Activated CD4-positive, alpha-beta T cell treated with anti-CD3 and anti-CD28 coated beads for 24 hours (primary cell): ENCODE results near the gene SYNDIG1.

Experiments used
- DNase-seq, 2 donors: peaks; one replicate each; pipeline ENCODE4 v3.0.0-alpha.2; 2020; ENCODE audit warnings: low read depth in 2 of 2

SYNDIG1 gene

DNA sequence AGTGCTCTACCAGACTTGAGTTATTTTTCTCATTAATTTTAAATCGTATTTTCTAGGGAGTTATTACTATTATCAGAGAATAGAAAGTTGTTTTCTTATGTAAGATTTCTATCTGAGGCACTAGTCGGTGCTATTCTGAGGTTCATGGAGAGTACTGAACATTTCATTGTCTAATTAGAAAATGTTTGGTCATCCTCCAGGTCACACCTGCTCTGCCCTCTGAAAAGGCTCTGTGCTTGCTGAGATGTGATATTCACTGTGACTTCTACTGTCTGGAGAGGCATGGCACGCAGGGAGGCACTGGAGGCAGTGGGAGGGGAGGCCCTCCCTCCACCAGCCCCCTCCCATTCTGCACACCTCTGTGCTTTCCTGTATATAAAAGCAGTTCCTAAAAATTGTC, 3.0 kb downstream of the SYNDIG1 start:
- DNase-seq = no peak

GRCh38 chr20:24473435-24474223, 4.2 kb downstream of the SYNDIG1 start:
- no peak for DNase-seq

DNA sequence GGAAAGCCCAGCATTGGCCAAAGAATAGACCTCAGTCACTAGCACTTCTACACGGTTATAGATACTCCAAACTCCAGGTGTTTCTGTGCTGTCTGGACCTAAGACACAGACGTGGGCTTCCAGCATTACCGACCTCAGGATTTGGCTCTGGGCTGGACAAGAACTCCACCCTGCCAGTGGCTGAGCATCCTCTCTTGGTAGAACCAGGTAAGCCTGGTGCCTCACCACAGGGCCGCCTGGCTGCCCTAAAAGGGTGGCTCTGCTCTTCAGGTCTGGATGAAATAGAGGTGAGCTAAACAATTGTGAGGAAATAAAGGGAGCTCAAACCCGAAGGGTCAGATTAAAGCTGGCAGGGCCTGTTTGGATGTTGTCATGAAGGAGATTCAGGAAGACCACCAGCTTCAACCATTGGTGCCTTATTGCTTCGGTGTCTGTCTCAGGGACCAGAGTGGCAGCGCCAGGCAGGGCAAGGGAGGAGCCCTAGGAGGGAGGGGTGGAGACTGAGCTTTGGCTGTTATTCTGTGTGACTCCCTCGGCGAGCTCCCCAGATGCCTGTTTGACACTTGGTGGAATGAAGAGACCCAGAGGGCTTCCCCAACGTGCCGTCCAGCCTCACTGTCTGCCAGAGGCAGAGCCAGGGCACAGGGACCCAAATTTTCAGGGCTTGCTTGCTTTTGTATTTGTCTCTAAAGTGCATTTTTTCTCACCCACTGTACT, 8.6 kb downstream of the SYNDIG1 start:
- no peak for DNase-seq

DNA sequence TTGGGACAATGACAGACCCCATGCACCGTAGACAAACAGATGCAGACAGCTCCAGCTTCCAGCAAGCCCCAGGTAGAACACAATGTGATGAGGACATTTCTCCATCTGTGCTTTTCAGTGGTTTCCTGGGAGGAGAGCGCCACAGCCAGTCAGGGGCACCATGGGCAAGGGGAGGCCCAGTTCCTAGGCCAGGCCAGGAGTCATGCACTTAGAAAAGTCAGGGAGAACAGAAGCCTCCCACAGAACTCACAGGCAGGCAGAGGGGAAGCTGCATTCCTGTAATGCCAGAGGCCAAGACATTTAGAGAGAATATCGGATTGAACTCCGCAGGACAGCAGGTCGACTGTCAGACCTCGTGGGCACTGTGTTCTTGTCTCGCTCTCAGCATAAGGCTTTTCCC, 9.2 kb downstream of the SYNDIG1 start:
- DNase-seq = no peak

- no peak for DNase-seq
These were observed 9.7 kb downstream of the SYNDIG1 start for GRCh38 chr20:24479106-24479505.

DNA sequence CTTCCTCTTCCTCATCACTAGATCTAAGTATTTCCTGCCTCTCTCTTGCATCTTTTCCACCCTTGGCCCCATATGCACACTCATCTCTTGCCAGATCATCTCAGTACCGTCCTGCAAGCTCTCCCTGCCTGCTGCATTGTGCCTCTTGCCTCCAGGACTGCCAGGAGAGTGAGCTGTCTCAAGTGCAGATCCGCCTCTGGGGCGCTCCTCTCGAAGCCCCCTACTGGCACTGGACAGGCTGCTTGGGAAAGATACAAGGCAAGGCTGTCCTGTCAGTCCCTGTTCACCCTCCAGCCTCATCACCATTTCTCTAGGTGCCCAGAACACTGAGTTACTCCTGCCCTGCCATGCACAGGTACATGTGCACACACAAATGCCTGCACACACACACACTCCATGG, 10.2 kb downstream of the SYNDIG1 start:
- DNase-seq = no peak

- DNase-seq = no peak
These were observed 11.1 kb downstream of the SYNDIG1 start for GRCh38 chr20:24480509-24480908.

DNA sequence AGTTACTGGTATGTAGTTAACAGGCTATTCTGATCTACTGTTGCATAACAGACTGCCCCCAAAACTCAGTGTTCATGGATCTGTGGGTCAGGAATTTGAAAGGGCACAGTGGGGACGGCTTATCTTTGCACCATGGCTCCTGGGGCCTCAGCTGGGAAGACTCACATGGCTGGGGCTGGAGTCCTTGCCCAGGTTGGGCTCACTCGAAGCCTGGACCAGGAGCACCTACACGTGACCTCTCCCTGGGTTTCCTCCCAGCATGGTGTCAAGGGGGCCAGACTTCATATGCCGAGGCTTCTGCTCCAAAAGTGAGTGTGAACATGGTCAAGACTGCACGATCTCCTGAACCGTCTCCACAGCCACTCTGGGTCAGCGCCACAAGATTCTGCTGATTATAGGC, 11.7 kb downstream of the SYNDIG1 start:
- no peak for DNase-seq

DNA sequence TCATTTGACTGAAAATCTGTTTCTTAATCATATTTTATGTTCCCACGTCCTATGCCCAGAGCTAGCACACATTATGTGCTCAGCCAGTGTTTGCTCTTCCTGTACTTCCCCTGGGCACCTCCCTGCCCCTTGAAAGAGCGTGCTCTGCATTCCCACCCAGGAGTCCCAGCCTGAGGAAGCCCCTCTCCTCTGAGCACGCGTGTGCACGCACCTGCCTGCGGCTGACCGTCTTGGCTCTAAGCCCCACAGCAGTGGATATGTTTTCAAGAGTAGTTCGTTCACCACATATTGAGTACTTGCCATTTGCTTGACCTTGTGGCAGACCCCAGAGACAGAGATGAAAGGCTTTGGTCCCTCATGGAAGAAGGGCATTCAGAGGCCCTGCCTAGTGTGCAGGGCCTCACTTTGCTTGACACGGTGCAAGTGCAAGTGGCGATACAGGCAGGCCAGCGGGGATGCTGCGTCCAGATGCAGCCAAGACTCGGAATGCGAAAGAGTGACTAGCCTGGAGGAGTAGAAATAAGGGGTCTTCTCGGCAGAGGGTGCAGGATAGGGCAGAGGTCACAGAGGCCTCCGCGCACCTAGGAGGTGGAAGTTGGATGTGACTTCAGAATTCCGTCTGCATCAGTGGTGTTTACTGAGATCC, 14.1 kb downstream of the SYNDIG1 start:
- DNase-seq = no peak

DNA sequence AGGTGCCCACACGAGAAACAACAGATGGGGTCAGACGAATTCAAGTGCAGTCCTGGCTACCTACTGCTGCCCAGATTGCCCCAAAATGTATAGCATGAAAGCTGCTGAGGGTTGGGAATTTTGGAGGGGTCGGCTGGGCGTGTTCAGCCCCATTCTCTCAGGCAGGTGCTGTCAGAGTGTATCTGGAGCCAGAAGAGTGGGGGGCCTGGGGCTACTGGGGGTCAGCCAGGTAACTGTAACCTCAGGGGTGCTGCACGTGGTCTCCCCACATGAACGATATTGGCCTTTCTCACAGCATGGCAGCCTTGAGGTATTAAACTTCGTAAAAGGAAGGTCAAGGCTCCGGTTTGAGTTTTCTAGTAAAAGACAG, 14.6 kb downstream of the SYNDIG1 start:
- no peak for DNase-seq

GRCh38 chr20:24485981-24486380, 16.6 kb downstream of the SYNDIG1 start:
- no peak for DNase-seq

DNA sequence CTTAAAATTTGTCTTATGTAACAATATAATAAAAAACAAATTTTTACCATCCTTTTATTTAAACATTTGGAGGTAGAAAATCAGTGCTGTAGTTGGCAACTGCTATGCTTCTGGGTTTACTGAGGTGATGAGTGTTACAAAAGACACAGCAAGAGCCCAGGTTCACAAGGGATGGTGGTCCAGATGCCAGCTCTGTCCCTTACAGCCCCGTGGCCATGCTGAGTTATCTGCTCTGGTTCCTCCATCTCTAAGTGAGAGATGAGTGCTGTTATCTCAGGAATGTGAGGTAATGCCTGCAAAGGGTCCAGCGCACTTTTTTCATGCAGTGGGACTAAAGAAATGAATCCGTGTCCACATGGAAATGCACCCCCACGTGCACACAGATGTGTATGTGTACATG, 17.8 kb downstream of the SYNDIG1 start:
- DNase-seq = no peak

- no peak for DNase-seq
These were observed 18.2 kb downstream of the SYNDIG1 start for GRCh38 chr20:24487648-24488047.

DNA sequence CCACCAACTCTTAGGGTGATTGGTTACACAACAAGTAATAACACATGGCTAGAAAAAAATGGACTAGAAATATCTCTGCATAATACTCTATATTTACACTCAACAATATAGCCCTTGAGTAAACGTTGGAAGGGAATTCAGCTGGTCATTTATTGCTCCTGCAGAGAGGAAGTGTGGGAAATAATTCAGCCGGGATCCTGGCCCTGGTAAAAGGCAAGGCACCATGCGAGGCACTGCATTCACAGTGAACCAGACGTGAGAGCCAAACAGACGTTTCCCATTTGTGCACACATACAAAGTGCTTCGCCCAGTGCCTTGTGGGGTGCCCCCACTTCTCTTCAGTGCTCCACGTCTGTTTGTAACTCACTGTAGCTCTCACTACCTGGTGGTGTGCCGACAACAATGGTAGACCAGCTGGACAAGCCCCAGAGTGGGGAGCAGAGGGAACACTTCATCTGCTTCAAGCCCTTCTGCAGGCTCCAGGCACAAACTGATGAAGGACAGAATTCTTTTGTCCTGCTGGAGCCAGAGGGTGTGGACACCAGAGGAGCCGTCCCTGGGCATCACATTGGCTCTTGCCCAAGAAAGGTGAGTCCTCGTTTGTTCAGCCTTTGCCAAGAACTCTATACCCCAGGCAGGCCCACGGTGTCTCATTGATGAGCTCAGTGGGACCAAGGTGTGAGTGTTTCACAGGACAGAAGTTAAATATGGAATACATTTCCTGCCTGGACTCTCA, 18.8 kb downstream of the SYNDIG1 start:
- no peak for DNase-seq

GRCh38 chr20:24488800-24489175, 19.4 kb downstream of the SYNDIG1 start:
- no peak for DNase-seq

DNA sequence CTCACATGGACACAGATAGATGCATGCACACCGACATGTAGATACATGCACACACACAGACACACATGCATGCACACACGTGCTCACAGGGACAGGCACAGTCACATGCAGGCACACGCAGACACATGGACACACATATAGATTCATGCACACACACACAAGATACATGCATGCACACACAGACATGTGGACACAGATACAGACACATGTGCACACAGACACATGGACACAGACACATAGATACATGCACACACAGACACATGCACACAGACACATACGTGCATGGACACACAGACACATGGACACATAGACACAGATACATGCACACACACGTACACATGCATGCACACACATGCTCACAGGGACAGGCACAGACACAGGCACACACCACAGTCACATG, 19.8 kb downstream of the SYNDIG1 start:
- no peak for DNase-seq

- DNase-seq = no peak
These were observed 20.3 kb downstream of the SYNDIG1 start for GRCh38 chr20:24489631-24490260.

DNA sequence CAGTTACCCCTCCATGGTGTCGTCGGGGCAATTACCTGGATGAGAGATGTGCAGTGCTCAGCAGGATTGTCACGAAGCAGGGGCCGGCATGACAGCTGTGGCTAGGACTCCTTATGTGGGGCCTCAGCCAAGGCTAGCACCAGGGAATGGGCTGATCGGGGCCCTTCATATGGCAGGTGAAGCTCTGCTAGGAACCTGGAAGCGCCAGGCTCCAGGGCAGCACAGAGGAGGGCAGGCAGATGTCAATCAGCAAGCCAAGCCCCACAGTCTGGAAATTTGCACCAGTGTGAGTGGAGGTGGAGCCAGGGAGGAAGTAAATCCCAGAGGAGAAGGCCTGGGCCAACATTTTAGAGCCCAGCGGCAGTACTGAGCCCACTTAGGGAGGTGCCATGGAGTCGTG, 21.2 kb downstream of the SYNDIG1 start:
- DNase-seq = no peak

GRCh38 chr20:24491041-24491756, 21.8 kb downstream of the SYNDIG1 start:
- DNase-seq = no peak

DNA sequence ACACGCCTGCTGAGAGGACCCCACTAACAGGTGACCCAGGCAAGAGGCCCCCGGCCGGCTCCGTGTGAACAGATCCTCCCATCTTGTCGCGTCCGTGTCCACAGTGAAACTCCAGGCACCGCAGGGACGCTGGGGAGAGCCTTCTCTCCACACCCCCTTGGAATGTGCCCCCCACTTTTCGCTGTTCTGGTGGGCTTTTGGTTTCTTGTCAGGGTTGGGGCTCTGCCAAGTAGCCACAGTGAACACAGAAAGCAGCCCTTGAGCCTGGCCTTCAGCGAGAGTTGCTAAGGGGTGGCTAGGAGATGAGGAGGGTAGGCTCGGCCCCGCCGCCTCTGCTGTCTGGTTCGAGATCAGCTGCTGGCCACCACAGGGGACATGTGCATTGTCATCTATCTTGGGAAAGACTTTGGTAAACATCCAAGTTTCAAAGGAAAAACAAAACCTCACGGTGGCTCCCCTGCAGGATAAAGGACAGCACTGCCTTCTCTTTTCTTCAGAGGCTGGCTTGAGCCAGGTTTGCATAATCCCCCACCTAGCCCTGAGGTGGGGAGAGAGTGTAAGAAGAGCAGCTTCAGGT, 22.7 kb downstream of the SYNDIG1 start:
- DNase-seq = no peak

DNA sequence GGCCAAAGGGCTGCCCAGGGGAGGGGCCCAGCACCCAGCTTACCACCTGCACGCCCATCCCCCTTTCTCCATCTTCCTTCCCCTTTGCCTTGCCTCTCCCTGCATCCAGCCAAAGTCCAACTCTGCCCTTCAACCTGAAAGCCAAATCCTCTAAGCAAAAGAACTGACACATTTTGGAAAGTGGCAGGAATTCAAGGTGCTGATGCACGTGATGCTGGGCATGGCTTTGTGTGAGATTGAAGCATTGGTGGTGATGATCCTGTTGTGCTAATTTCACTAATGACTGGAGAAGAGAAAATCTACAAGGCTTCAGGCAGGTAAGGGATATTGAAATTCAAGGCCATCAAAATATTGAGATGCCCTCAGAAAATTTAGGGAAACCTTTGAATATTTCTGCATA, 23.3 kb downstream of the SYNDIG1 start:
- no peak for DNase-seq
